ENCODE results near the gene ALDH5A1. TPM values are rescaled to one million over a fixed set of nuclear protein-coding genes. Genes with fewer than 3 reads are reported as not detected.

The ALDH5A1 gene
- total and polyA plus RNA-seq, 8 donors = 0.58 to 9.8 (median 2.5) TPM

- intact Hi-C loops (cut with DNase I; ENCODE audit: low total_unique reads) = no loop called here
- TF ChIP-seq EP300 (IDR thresholded peaks at IDR 0.05) = no peak
- TF ChIP-seq POLR2AphosphoS5 (IDR thresholded peaks at IDR 0.05) = no peak
- no peak for TF ChIP-seq CTCF (IDR thresholded peaks at IDR 0.05)
- 65 to 82% (median 69%) methylated on average over 4 of the region's 4 CpGs for WGBS, 5 donors
- Histone ChIP-seq H3K4me3 (no peak overlapping the region), H3K9me3 (no peaks in the 10 kb centered on the region), H3K27ac (no peak overlapping the region), H3K27me3 (no peaks in the 10 kb centered on the region), H3K4me1 (no peaks in the 10 kb centered on the region), H3K36me3 (peaks cover 0 to 18% (median 3%) of the 10 kb centered on the region in 4 donors)
- no peak for DNase-seq
These were observed 46.4 kb upstream of the ALDH5A1 start for GRCh38 chr6:24448396-24448795.

- WGBS, 5 donors = 66 to 88% (median 82%) methylated on average over 9 of the region's 9 CpGs
- Histone ChIP-seq H3K36me3 (peaks cover 0 to 18% (median 3%) of the 10 kb centered on the region in 4 donors), H3K4me3 (no peak overlapping the region), H3K9me3 (no peaks in the 10 kb centered on the region), H3K4me1 (no peaks in the 10 kb centered on the region), H3K27me3 (no peaks in the 10 kb centered on the region), H3K27ac (no peak overlapping the region)
- intact Hi-C loops (cut with DNase I; ENCODE audit: low total_unique reads) = no loop called here
- no peak for TF ChIP-seq EP300 (IDR thresholded peaks at IDR 0.05)
- TF ChIP-seq POLR2A (IDR thresholded peaks at IDR 0.05) = no peak
- no peak for TF ChIP-seq POLR2AphosphoS5 (IDR thresholded peaks at IDR 0.05)
- no peak for TF ChIP-seq CTCF (IDR thresholded peaks at IDR 0.05)
- DNase-seq = peak in 1 of 2 donors; percentile 17
These were observed 45.8 kb upstream of the ALDH5A1 start for GRCh38 chr6:24448828-24449525.

- TF ChIP-seq POLR2A (IDR thresholded peaks at IDR 0.05) (no peak), CTCF (IDR thresholded peaks at IDR 0.05) (no peak)
- Histone ChIP-seq H3K36me3 (peaks cover 0 to 11% (median 3%) of the 10 kb centered on the region in 4 donors), H3K27ac (no peak overlapping the region), H3K4me3 (no peak overlapping the region), H3K4me1 (no peaks in the 10 kb centered on the region), H3K9me3 (no peaks in the 10 kb centered on the region), H3K27me3 (no peaks in the 10 kb centered on the region)
- peak in 1 of 2 donors; percentile 71 for DNase-seq
- WGBS, 5 donors = 42 to 72% (median 50%) methylated on average over 13 of the region's 13 CpGs
- intact Hi-C loops (cut with DNase I; ENCODE audit: low total_unique reads) = no loop called here
These were observed 43.0 kb upstream of the ALDH5A1 start for GRCh38 chr6:24451581-24452388.

- H3K27me3 ChIP-seq = no peaks in the 10 kb centered on the region
- peaks cover 0 to 26% (median 0%) of the 10 kb centered on the region in 4 donors for H3K36me3 ChIP-seq
- WGBS, 5 donors = 93 to 98% (median 96%) methylated on average over 10 of the region's 10 CpGs
- H3K4me3 ChIP-seq = no peak overlapping the region
- H3K4me1 ChIP-seq = no peaks in the 10 kb centered on the region
- H3K9me3 ChIP-seq = no peaks in the 10 kb centered on the region
- intact Hi-C loops (cut with DNase I; ENCODE audit: low total_unique reads) = no loop called here
- H3K27ac ChIP-seq = no peak overlapping the region
- no peak for TF ChIP-seq POLR2AphosphoS5 (IDR thresholded peaks at IDR 0.05)
- TF ChIP-seq CTCF (IDR thresholded peaks at IDR 0.05) = no peak
- no peak for TF ChIP-seq EP300 (IDR thresholded peaks at IDR 0.05)
- TF ChIP-seq POLR2A (IDR thresholded peaks at IDR 0.05) = no peak
- DNase-seq = no peak
These were observed 40.8 kb upstream of the ALDH5A1 start for GRCh38 chr6:24453921-24454320.
